ENCODE measurements around the gene KIF18B. TPM values are rescaled to one million over a fixed set of nuclear protein-coding genes. Genes with fewer than 3 reads are reported as not detected.

The KIF18B gene
- total and polyA plus RNA-seq, 2 donors (not counting 1 experiment from before 2014, with no cell fraction given): 0.99 to 2.5 TPM

- Histone ChIP-seq H3K27me3 (ENCODE audit: control insufficient read depth, insufficient read depth, low read length) (peaks cover 7% of the 10 kb centered on the region), H3K4me3 (replicated peaks in 1 of 4; ENCODE audit: control extremely low read depth in 1 of 4, insufficient read depth in 1 of 4, low read depth in 3 of 4, low read length in 4 of 4) (no peak overlapping the region), H3K4me2 (ENCODE audit: extremely low read depth, insufficient read depth, low read length) (no peak overlapping the region), H4K20me1 (ENCODE audit: control insufficient read depth, extremely low read depth, insufficient read depth, low read length) (no peaks in the 10 kb centered on the region), H3K9ac (ENCODE audit: insufficient read depth, low read length) (no peak overlapping the region), H2AFZ (ENCODE audit: low read length) (no peak overlapping the region), H3K9me3 (ENCODE audit: control insufficient read depth, insufficient read depth, low read depth, low read length) (no peaks in the 10 kb centered on the region), H3K27ac (ENCODE audit: insufficient read depth, low read length) (no peak overlapping the region), H3K79me2 (ENCODE audit: control insufficient read depth, insufficient read depth, low read length) (no peaks in the 10 kb centered on the region), H3K4me1 (ENCODE audit: control insufficient read depth, extremely low read depth, insufficient read depth, low read length) (no peaks in the 10 kb centered on the region), H3K36me3 (ENCODE audit: control insufficient read depth, insufficient read depth, low read length) (no peaks in the 10 kb centered on the region)
- TF ChIP-seq EZH2 (IDR thresholded peaks at IDR 0.05; ENCODE audit: low read length, missing control alignments): no peak
- TF ChIP-seq CTCF (conservative IDR thresholded peaks at IDR 0.05 in 1 of 2, IDR thresholded peaks at IDR 0.05 in 1 of 2; ENCODE audit: low read depth in 1 of 2, low read length in 2 of 2): no peak
- no peak for DNase-seq (ENCODE audit: low read depth in 2 of 2)
These were observed 34.6 kb downstream of the KIF18B start for GRCh38 chr17:44912763-44913544.

- H3K9me3 ChIP-seq (ENCODE audit: control insufficient read depth, insufficient read depth, low read depth, low read length): no peaks in the 10 kb centered on the region
- no peaks in the 10 kb centered on the region for H3K79me2 ChIP-seq (ENCODE audit: control insufficient read depth, insufficient read depth, low read length)
- no peak overlapping the region for H3K9ac ChIP-seq (ENCODE audit: insufficient read depth, low read length)
- peak; percentile 35 to 59 for TF ChIP-seq CTCF (conservative IDR thresholded peaks at IDR 0.05 in 1 of 2, IDR thresholded peaks at IDR 0.05 in 1 of 2; ENCODE audit: low read depth in 1 of 2, low read length in 2 of 2)
- no peak for TF ChIP-seq EZH2 (IDR thresholded peaks at IDR 0.05; ENCODE audit: low read length, missing control alignments)
- peaks cover 7% of the 10 kb centered on the region for H3K27me3 ChIP-seq (ENCODE audit: control insufficient read depth, insufficient read depth, low read length)
- peaks cover 2% of the 10 kb centered on the region for H3K4me1 ChIP-seq (ENCODE audit: control insufficient read depth, extremely low read depth, insufficient read depth, low read length)
- H3K27ac ChIP-seq (ENCODE audit: insufficient read depth, low read length): no peak overlapping the region
- H3K4me3 ChIP-seq (replicated peaks in 1 of 4; ENCODE audit: control extremely low read depth in 1 of 4, insufficient read depth in 1 of 4, low read depth in 3 of 4, low read length in 4 of 4): peak overlapping the region in 1 of 4 experiments; percentile 20
- no peaks in the 10 kb centered on the region for H3K36me3 ChIP-seq (ENCODE audit: control insufficient read depth, insufficient read depth, low read length)
- no peaks in the 10 kb centered on the region for H4K20me1 ChIP-seq (ENCODE audit: control insufficient read depth, extremely low read depth, insufficient read depth, low read length)
- peak overlapping the region; percentile 54 for H2AFZ ChIP-seq (ENCODE audit: low read length)
- H3K4me2 ChIP-seq (ENCODE audit: extremely low read depth, insufficient read depth, low read length): peak overlapping the region; percentile 45
- peak; percentile 34 to 44 for DNase-seq (ENCODE audit: low read depth in 2 of 2)
These were observed 36.2 kb downstream of the KIF18B start for GRCh38 chr17:44911133-44912001.

Data from fibroblast of lung (primary cell).